HG03575 (cell line): ENCODE results near the gene SH3TC2.

Experiments
- ATAC-seq: cut with Tn5 transposase; IDR thresholded peaks from one replicate; pipeline ENCODE4 v1.9.1; 2021; ENCODE audit not compliant: unreplicated experiment, insufficient number of reproducible peaks, low FRiP score; ENCODE audit errors: extremely low read depth

SH3TC2 gene

GRCh38 chr5:148962200-148962550, 100.7 kb downstream of the SH3TC2 start:
- ATAC-seq: no peak

GRCh38 chr5:148961261-148962199, 101.3 kb downstream of the SH3TC2 start:
- ATAC-seq: no peak

- ATAC-seq: no peak
Measured at GRCh38 chr5:148960070-148960769, 102.6 kb downstream of the SH3TC2 start.

- ATAC-seq: no peak
Measured at GRCh38 chr5:148957591-148958202, 105.2 kb downstream of the SH3TC2 start.

GRCh38 chr5:148956477-148957385, 106.1 kb downstream of the SH3TC2 start:
- no peak for ATAC-seq
